Measurements from ENCODE around the gene CMTM6. TPM values are rescaled to one million over a fixed set of nuclear protein-coding genes. Genes with fewer than 3 reads are reported as not detected.

The CMTM6 gene
- total and polyA plus RNA-seq, 10 of the 15 experiments (the other 5 are each of a cell fraction or from before 2014, with no cell fraction given) = 27.1 to 97.3 (median 61.4) TPM

- no peak for FAIRE-seq
- H3K36me3 ChIP-seq (ENCODE audit: control insufficient read depth in 2 of 2, insufficient read depth in 2 of 2, low read length in 1 of 2) = no peaks in the 10 kb centered on the region
- no peak overlapping the region for H3K4me3 ChIP-seq
- ChIA-PET RAD21 (ENCODE audit: unreplicated experiment) (interaction anchor here (1.1 to 2.2 kb wide), 3 partner anchors 11 to 157 kb away, joined by 4 to 8 read pairs (median 5); no protein-coding TSS in a partner anchor), POLR2A (interaction anchor here (0.6 kb wide), 2 partner anchors 28 to 77 kb away, joined by 4 to 5 read pairs; no protein-coding TSS in a partner anchor), CTCF (interaction anchor here (1.0 to 4.6 kb wide), 13 partner anchors 11 to 426 kb away, joined by 3 to 26 read pairs (median 4); no protein-coding TSS in a partner anchor), SMC1A (ENCODE audit: uncharacterized antibody, unreplicated experiment) (interaction anchor here (0.6 to 1.8 kb wide), 7 partner anchors 78 to 272 kb away, joined by 3 to 7 read pairs (median 3); no protein-coding TSS in a partner anchor)
- H3K9ac ChIP-seq (ENCODE audit: control insufficient read depth, insufficient read depth, low read length) = no peak overlapping the region
- no peaks in the 10 kb centered on the region for H3K27me3 ChIP-seq (replicated peaks in 1 of 2; ENCODE audit: control insufficient read depth in 2 of 2, insufficient read depth in 2 of 2, low read length in 1 of 2)
- intact Hi-C loops (cut with micrococcal nuclease; ENCODE audit: unreplicated experiment) = loop anchor here (5.0 to 10.0 kb wide), 3 partner anchors 66 to 421 kb away; no protein-coding TSS in a partner anchor
- H2AFZ ChIP-seq (ENCODE audit: control insufficient read depth, low read depth, low read length) = no peak overlapping the region
- no peak for DNase-seq (ENCODE audit: low read depth, low spot score)
- in situ Hi-C loops (cut with MboI) = no loop called here
- no peak overlapping the region for H3K4me2 ChIP-seq (ENCODE audit: control insufficient read depth, insufficient read depth)
- no peak overlapping the region for H3K27ac ChIP-seq (ENCODE audit: control insufficient read depth, insufficient read depth)
- no peaks in the 10 kb centered on the region for H3K9me3 ChIP-seq (replicated peaks; ENCODE audit: control insufficient read depth, insufficient read depth, low read length)
- WGBS (ENCODE audit: insufficient coverage, insufficient replicate concordance, low lambda C conversion rate, missing lambda C conversion rate) = 93% methylated on average over 2 of the region's 2 CpGs
- no peaks in the 10 kb centered on the region for H4K20me1 ChIP-seq (ENCODE audit: control insufficient read depth, insufficient read depth)
- H3K79me2 ChIP-seq (ENCODE audit: control insufficient read depth, insufficient read depth, low read length) = no peaks in the 10 kb centered on the region
- BruUV-seq (replicated peaks) = no TSS peak
- no peaks in the 10 kb centered on the region for H3K4me1 ChIP-seq (ENCODE audit: control insufficient read depth, insufficient read depth, low read length)
- no peak for ATAC-seq
- TF ChIP-seq MXI1 (IDR thresholded peaks at IDR 0.05; ENCODE audit: low read depth, low read length) (no peak), CBX5 (IDR thresholded peaks at IDR 0.05; ENCODE audit: low read depth) (no peak), EP300 (IDR thresholded peaks at IDR 0.05; ENCODE audit: borderline replicate concordance in 1 of 2, control insufficient read depth in 1 of 2, low read depth in 2 of 2, low read length in 2 of 2) (no peak), SUZ12 (IDR thresholded peaks at IDR 0.05; ENCODE audit: unreplicated experiment) (no peak), PRDM15 (CRISPR knock-in tag; IDR thresholded peaks at IDR 0.05) (no peak), ZNF24 (IDR thresholded peaks at IDR 0.05) (no peak), RBBP5 (conservative IDR thresholded peaks at IDR 0.05) (no peak), TCF7 (IDR thresholded peaks at IDR 0.05; ENCODE audit: borderline replicate concordance) (no peak), ATF3 (IDR thresholded peaks at IDR 0.05; ENCODE audit: borderline replicate concordance, extremely low read depth, low read depth, low read length) (no peak), CHD1 (IDR thresholded peaks at IDR 0.05; ENCODE audit: low read depth, low read length) (no peak), SREBF2 (IDR thresholded peaks at IDR 0.05; ENCODE audit: low read length) (no peak), IRF4 (IDR thresholded peaks at IDR 0.05; ENCODE audit: low read depth, low read length) (no peak), SRF (IDR thresholded peaks at IDR 0.05; ENCODE audit: low read depth in 2 of 2, low read length in 2 of 2) (no peak), TCF12 (IDR thresholded peaks at IDR 0.05; ENCODE audit: low read depth, low read length) (no peak), MTA3 (IDR thresholded peaks at IDR 0.05; ENCODE audit: borderline replicate concordance, low read length) (no peak), REST (IDR thresholded peaks at IDR 0.05; ENCODE audit: low read depth, low read length) (no peak), PAX5 (IDR thresholded peaks at IDR 0.05; ENCODE audit: borderline replicate concordance, low read depth, low read length) (no peak), CHD4 (IDR thresholded peaks at IDR 0.05) (no peak), HDAC2 (IDR thresholded peaks at IDR 0.05) (no peak)
These were observed 8.4 kb upstream of the CMTM6 start for GRCh38 chr3:32511005-32511404.

All from GM12878 (cell line).